ENCODE results near the gene ARHGAP32.
"Not testable (repeated sequence)": the region's sequence is repeated elsewhere in the genome, so short reads cannot be mapped to it uniquely, and the experiment has no call there.

Gene ARHGAP32

DNA sequence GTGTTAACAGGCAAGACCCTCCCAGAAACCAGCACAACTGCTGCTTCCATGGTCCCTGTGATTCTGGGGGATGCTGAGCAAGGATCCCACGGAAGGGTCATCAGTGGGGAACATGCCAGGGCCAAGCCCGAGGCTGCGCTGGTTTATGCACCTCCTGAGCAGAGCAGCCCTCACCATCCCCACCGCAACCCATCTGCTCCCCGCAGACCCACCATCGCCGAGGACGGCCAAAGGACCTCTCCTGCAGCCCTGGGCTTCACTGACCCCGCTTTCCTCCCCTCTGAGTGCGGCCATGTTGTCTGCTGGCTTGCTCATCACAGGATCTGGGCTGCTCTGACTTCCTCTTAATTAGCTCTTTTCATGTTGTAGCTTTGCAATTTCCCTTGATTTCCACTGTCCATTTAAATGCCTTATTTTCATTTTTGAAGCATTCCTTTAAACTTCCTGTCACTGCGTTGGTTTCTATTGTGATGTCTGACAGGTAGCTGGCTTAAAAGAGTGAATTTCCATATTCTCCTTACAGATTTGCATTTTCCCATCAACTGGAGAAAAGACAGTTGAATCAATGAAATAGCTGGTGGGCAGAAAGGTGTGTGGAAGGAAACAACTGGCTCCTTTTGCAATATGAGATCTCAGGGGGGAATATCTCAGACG is 264.3 kb downstream of the ARHGAP32 start:
- DNase-seq = no peak

DNA sequence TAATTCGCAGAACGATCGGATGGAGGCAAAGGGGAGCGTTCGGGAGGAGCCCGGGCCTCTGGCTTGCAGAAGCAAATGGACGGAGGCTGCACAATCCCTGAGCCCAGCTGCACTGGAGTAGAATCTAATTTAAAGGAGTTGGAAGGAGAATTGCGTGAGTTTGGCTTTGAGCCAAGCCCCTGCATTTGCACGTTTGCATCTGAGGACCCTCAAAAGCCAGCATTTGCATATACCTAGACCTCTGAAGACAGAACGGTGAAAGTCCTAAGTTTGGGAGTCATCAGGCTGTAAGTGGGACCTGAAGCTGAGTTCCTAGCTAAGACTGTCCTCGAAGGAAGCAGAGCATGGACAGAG is 265.0 kb downstream of the ARHGAP32 start:
- no peak for DNase-seq

DNA sequence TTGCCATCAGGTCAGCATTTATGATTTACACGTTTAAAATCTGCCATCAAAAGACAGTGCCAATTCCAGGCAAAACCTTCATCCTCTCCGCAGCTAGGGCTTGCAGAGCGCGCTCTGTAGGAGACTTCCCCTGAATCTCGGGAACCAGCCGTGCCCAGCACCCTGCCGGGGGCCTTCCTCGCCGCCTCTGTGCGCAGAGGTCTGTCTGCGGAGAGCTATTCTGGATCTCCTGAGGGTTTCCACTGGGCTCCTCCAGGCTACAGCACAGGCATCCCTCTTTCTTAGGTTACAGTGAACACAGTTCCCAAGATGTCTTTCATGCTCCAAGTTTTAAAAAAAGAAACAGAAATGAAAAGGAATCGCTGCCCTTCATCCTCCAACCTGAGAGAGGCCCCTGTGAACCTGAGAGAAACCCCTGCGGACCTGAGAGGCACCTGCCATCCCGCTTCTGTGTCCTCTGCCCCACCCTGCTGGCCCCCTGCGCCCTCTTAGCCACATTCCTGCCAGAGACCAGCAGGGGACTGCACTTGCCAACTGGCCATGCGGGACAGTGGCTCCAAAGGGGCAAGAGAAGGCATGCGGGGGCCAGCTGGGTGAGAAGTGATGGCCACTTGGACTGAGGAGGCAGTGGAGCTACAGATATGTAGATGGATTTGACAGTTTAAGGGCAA is 265.6 kb downstream of the ARHGAP32 start:
- DNase-seq = no peak

DNA sequence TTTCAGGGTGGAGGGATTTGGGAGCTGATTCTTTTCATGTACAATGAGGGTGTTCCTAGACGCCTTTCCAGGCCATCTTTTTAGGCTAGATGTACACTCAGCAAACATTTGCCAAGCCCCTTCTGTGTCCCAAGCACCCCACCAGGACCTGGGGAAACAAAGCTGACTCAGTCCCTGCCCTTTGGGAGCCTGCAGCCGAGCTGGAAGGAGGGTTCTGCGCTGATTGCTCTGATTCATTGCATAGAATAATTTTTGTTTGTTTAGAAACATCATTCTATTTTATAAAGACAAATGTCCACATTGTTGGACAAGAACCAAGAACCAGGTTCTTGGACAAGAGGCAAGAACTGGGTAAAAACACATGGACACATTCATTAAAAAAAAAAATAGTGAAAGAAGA is 266.1 kb downstream of the ARHGAP32 start:
- no peak for DNase-seq

DNA sequence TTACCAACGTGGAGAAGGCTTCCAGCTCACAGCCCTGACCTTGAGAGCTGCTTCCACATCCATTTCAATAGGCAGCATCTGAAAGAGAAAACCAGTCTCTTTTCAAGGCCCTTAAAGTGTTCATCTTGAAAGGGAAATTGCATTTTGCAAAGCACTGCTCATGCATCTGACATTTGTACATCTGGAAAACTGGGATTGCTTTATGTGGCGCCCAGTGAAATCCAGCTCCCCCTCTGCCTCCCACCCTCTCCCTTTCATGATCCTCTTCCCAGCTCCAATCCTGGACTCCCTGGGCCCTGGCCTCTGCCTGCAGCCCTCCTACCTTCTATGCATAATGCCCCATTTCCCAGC is 266.9 kb downstream of the ARHGAP32 start:
- DNase-seq = no peak

DNA sequence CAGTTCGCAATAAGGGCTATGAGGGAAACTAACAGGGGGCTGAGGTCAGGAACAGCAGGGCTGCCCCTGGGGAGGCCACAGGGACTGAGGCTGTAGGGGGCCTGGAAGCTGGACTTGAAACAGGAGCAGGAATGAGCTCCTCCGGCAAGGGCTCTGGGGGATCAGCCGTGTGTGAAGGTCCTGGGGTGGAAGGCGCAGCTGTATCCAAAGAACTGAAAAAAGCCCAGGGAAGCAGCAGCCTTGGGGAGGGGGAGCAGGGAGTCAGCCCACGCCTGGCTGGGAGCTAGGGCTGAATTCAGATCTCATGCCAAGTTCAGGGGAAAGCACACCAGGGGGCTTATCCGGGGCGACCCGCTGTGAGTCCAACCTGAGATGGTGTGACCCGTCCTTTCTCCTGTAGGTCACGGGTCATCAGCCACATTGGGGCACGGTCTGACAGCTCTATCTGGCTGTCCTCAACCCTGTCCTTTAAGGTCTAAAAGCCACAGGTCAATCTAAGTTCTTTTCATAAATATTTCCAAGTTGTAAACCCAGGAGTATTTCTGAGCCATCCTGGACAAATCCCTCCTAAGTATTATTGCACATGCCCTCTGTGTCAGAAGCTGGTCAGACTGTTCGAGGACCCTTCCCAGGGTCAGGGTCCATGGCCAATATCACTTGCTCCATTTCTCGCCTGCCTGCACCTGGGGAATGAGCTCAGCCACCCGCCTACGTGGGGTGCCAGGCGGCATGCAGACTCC is 267.4 kb downstream of the ARHGAP32 start:
- DNase-seq = no peak

DNA sequence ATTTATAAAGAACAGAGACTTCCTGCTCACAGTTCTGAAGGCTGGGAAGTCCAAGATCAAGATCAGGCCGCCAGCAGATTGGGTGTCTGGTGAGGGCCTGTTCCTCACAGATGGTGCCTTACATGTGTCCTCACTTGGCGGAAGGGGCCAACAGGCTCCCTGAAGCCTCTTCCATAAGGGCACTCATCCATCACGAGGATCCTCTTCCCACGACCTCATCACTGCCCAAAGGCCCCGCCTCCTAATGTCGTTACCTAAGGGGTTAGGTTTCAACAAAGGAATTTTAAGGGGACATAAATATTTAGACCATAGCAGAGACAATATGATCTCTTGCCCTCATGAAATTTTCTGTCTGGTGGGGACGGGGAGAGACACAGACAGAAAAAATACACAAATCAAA is 268.0 kb downstream of the ARHGAP32 start:
- no peak for DNase-seq

DNA sequence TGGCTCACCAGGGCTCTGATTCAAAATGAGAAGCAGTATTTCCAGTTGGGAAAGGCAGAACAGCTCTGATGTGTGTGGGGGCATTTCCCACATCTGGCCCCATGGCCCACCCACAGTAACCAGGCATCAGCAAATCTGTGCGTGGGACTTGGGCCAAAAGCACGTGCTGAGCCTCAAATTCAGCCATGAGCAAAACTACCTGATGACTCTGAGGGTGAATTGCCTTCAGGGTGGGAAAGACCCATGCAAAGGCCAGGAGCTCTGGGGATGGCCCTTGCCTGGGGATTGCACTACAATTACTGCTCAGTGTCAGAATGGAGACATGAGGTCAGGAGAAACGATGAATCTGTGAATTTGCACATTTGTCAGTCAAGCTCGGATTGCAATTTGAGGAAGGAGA is 270.3 kb downstream of the ARHGAP32 start:
- no peak for DNase-seq

DNA sequence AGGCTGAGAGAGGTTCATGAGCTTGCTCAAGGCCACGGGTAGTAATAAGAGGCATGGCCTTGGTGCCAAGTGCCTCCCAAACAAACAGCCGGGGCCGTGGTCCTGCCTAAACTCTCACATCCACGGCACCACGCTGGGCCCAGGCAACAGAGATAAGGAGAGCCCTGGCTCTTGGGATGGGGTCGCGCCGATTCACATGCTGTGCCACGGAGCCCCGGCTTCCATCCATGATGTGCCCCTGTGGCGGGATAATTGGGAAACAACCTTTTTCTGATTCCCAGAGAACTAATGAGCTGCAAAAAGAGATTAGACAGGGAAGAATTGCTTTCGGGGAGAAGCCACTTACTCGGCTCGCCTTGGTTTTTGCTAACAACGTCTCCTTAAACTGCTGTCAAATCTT is 271.5 kb downstream of the ARHGAP32 start:
- DNase-seq = no peak

DNA sequence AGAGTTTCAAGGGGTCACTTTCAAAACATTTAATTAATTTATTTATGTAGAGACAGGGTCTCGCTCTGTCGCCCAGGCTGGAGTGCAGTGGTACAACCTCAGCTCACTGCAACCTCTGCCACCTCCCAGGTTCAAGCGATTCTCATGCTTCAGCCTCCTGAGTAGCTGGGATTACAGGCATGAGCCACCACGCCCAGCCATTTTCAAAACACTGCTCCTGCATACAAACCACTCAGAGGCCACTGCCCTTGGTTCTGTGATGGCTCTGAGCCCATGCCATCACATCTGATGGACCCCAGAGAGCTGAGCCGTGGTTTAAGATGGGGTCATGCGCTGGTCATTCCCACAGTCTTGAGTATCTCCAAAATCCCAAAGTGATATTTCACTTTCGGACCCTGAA is 272.5 kb downstream of the ARHGAP32 start:
- not testable (repeated sequence) for DNase-seq

DNA sequence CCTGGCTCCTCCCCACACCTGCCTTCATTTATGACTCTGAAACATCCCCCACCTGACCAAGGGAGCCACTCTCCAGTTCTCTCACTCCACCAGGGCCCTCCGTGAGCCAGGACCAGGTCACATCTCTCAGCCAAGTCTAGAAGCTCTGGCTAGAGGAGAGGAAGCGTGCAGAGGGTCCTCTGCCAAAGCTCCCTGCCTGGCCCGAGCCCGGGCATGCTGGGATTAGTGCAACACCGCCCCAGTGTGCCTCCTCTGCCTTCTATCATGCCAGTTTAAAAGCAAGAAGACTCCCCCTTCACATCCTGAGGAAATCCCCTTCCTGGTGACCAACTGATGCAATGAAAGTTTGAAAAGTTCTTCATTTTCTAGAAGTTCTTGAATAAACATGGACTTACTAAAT is 272.9 kb downstream of the ARHGAP32 start:
- DNase-seq = no peak

DNA sequence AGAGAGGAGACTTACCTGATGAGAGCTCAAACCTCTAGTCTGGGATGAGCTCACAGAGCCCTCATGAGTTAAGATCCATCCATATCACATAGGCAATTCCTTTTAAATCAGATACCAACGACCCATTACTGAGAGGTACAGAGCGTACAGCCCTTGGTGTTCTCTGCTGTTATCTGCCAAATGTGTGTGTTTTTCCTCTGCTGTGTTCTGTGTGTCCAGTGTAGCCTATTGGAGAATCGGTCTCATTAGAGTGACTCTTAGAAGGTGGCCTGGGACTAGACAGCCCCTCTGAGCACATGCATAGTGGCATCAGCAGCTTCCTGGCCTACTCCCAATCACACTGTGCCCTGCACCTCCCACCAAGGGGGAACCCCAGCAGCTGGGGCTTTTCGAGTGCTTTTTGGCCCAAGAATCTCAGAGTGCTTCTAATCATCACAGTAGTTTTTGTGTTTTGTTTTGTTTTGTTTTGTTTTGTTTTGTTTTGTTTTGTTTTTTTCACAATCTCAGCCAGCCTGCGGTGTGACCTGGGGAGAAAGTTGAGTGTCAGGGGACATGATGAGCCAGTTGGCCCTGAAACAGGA is 274.9 kb downstream of the ARHGAP32 start:
- DNase-seq = no peak

DNA sequence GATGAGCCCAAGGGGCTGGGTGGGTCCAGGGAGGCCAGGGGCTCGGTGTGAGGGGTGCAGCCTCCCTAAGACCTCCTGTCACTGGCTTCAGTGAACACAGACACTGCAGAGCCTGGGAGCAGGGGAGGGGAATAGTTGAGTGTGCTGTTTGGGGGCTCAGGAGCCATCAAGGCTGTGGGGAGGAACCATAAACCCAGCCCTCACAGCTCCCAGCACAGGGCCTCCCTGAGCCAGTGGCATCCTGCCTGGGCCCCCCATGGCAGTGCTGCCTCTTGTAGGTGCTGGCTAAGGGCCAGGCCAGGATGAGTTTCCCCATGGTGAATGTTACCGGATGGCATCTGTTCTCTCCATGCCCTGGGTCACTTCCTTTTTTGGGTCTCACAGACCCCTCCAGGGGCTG is 275.4 kb downstream of the ARHGAP32 start:
- DNase-seq = no peak

DNA sequence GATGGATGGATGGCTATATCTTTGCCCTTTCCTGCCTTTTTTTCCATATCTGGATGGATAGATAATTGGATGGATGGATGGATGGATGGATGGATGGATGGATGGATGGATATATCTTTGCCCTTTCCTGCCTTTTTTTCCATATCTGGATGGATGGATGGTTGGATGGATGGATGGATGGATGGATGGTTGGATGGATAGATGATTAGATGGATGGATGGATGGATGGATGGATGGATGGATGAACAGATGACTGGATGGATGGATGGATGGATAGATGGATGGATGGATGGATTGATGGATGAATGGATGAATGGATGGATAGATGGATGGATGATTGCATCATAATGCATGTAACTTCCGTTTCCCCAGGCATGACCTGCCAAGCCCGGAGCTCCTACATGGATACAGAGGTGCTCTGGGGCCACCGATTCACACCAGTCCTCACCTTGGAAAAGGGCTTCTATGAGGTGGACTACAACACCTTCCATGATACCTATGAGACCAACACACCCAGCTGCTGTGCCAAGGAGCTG is 276.0 kb downstream of the ARHGAP32 start:
- no peak for DNase-seq

DNA sequence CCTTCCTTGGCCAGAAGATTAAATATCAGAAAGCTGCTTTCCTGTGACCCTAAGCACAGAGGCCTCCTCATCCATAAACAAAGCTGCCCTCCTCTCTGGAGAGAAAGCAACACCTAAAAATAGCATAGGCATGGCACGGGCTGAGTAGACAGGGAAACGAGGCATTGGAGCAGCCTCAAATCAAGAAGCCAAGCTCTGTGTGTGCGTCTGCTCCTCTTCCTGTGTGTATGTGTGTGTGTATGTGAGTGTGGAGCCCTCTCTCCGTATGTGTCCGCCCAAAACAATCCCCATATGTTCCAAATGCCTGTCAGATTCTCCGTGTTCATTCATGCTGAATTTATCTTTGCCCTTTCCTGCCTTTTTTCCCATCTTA is 277.0 kb downstream of the ARHGAP32 start:
- DNase-seq = no peak
